Thyroid gland (tissue), 4 donors: ENCODE measurements around the gene HS6ST3.

Source experiments
- CTCF ChIP-seq, 6 experiments: fragments of 200-600 bp in 3 of 6; fragments of 450-650 bp in 3 of 6; sonication (generic) in 3 of 6; IDR thresholded peaks; one replicate each; pipeline ENCODE4 v1.5.1; 2016 to 2019; ENCODE audit warnings: antibody characterized with exemption in 6 of 6, mild to moderate bottlenecking in 2 of 6, inconsistent platforms in 1 of 6, moderate library complexity in 1 of 6
- POLR2A ChIP-seq, 2 donors: fragments of 450-650 bp; IDR thresholded peaks; one replicate each; pipeline ENCODE4 v1.6.1; 2017; ENCODE audit warnings: antibody characterized with exemption in 2 of 2, mild to moderate bottlenecking in 2 of 2, moderate library complexity in 1 of 2

GRCh38 chr13:96119921-96120320 is 30.0 kb downstream of the HS6ST3 start:
- TF ChIP-seq POLR2A (IDR thresholded peaks at IDR 0.05) (no peak), CTCF (IDR thresholded peaks at IDR 0.05) (no peak)
